GM12875 (cell line): ENCODE measurements around the gene CMYA5.

Source experiments
- H3K4me3 ChIP-seq: one replicate; pipeline ENCODE4 v1.5.1; 2011; ENCODE audit warnings: low read depth, low read length, control low read depth
- TF ChIP-seq, protein P1 (sequence below): IDR thresholded peaks from 2 replicates; pipeline ENCODE4 v1.5.1; 2011; ENCODE audit warnings: low read depth, mild to moderate bottlenecking, control low read depth, inconsistent platforms, low read length, moderate library complexity, borderline replicate concordance; ENCODE audit not compliant: insufficient read depth

The CMYA5 gene

DNA sequence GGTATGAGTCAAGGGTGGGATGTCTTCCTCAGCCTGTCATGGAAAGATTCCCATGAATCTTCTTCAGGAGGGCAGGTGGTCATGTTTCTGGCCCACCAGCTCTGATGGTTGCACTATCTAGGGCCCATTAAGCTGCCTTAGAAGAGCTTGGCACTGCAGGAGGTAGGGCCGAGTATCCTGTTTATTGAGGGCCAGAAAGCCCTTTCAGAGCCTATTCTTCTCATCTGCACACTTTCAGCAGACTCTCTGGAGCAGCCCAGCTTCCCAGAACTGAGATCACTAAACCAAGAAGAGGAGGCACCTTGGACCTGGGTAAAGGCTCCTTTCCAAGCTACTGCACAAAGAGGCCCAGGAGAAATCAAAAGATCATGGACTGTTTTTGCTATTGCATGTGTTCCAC, 154.9 kb downstream of the CMYA5 start:
- TF ChIP-seq, protein P1, sequence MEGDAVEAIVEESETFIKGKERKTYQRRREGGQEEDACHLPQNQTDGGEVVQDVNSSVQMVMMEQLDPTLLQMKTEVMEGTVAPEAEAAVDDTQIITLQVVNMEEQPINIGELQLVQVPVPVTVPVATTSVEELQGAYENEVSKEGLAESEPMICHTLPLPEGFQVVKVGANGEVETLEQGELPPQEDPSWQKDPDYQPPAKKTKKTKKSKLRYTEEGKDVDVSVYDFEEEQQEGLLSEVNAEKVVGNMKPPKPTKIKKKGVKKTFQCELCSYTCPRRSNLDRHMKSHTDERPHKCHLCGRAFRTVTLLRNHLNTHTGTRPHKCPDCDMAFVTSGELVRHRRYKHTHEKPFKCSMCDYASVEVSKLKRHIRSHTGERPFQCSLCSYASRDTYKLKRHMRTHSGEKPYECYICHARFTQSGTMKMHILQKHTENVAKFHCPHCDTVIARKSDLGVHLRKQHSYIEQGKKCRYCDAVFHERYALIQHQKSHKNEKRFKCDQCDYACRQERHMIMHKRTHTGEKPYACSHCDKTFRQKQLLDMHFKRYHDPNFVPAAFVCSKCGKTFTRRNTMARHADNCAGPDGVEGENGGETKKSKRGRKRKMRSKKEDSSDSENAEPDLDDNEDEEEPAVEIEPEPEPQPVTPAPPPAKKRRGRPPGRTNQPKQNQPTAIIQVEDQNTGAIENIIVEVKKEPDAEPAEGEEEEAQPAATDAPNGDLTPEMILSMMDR: no peak
- no peak overlapping the region for H3K4me3 ChIP-seq

GRCh38 chr5:79845448-79846197, 156.0 kb downstream of the CMYA5 start:
- TF ChIP-seq, protein P1: no peak
- no peak overlapping the region for H3K4me3 ChIP-seq

DNA sequence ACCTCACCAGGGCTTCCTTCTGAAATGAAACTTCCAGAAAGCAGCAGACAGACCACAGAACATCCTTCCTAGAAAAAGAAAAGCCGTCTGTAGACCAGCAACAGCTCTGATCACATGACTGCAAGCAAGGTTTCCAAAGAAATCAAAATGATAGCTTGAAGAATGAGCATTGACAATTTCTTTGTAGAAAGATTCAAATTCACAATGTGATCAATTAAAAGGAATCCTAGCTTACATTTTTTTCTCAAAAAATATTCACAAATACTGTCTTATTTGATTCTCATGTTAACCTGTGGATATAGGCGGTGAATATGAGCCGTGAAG, 156.5 kb downstream of the CMYA5 start:
- TF ChIP-seq, protein P1: no peak
- H3K4me3 ChIP-seq: no peak overlapping the region

- TF ChIP-seq, protein P1: no peak
Observed at GRCh38 chr5:79847561-79847960, 157.9 kb downstream of the CMYA5 start.

DNA sequence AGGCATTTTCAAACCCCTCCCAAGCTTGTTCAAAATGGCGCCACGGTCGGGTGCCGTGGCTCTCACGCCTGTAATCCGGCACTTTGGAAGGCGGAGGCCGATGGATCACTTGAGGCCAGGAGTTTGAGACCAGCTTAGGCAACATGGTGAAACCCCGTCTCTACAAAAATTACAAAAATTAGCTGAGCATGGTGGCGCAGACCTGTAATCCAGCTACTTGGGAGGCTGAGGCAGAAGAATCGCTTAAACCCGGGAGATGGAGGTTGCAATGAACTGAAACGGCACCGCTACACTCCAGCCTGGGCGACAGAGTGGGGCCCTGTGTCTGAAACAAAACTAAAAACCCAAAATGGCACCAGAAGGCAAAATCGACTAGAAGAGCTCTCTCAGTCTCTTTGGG, 159.4 kb downstream of the CMYA5 start:
- no peak overlapping the region for H3K4me3 ChIP-seq
- TF ChIP-seq, protein P1: no peak

More at GRCh38 chr5:79847561-79847960, 157.9 kb downstream of the CMYA5 start:
- H3K4me3 ChIP-seq: no peak overlapping the region
